ENCODE measurements around the gene DRD4. TPM values are rescaled to one million over a fixed set of nuclear protein-coding genes. Genes with fewer than 3 reads are reported as not detected.

Gene DRD4
- total and polyA plus RNA-seq, 2 of the 8 experiments (the other 6 are each of a cell fraction or from before 2014, with no cell fraction given): 3.4 to 4.9 TPM

- no peak overlapping the region for H2AFZ ChIP-seq (ENCODE audit: low read length)
- H2BK15ac ChIP-seq (ENCODE audit: low read length): no peak overlapping the region
- no peak overlapping the region for H3K4ac ChIP-seq (replicated peaks; ENCODE audit: insufficient read length, low read depth, low read length)
- no peaks in the 10 kb centered on the region for H3K9me3 ChIP-seq (ENCODE audit: insufficient read depth in 2 of 2, low read depth in 1 of 2, low read length in 1 of 2)
- H4K8ac ChIP-seq (ENCODE audit: extremely low read depth, insufficient read depth, low read length): no peak overlapping the region
- H3K9ac ChIP-seq (replicated peaks in 1 of 4; ENCODE audit: extremely low read depth in 1 of 4, low read depth in 3 of 4, low read length in 3 of 4): no peak overlapping the region
- no peak overlapping the region for H3K4me3 ChIP-seq (ENCODE audit: extremely low read depth in 1 of 4, insufficient read depth in 2 of 4, low read depth in 3 of 4, low read length in 4 of 4)
- no peak overlapping the region for H2BK120ac ChIP-seq (replicated peaks; ENCODE audit: low read depth, low read length)
- FAIRE-seq (no peak), DNase-seq (ENCODE audit: low read depth in 1 of 2, low spot score in 2 of 2) (no peak)
- H2BK12ac ChIP-seq (ENCODE audit: low read depth, low read length): no peak overlapping the region
- no peak overlapping the region for H3K4me2 ChIP-seq (ENCODE audit: insufficient read depth in 1 of 2, low read depth in 2 of 2, low read length in 2 of 2)
- H2AK5ac ChIP-seq (ENCODE audit: low read depth, low read length): no peak overlapping the region
- no peaks in the 10 kb centered on the region for H3K23me2 ChIP-seq (ENCODE audit: low read depth, low read length)
- no peak overlapping the region for H3K23ac ChIP-seq (ENCODE audit: insufficient read length)
- no peak overlapping the region for H3K14ac ChIP-seq (ENCODE audit: insufficient read length)
- H4K20me1 ChIP-seq (replicated peaks in 1 of 2; ENCODE audit: control insufficient read depth in 1 of 2, insufficient read depth in 2 of 2, low read length in 2 of 2): peaks cover 7 to 9% of the 10 kb centered on the region in 2 experiments
- H2BK20ac ChIP-seq (ENCODE audit: low read length): no peak overlapping the region
- no peaks in the 10 kb centered on the region for H3K27me3 ChIP-seq (replicated peaks in 1 of 4; ENCODE audit: control insufficient read depth in 3 of 4, extremely low read depth in 1 of 4, insufficient read depth in 3 of 4, low read length in 3 of 4)
- H3K36me3 ChIP-seq (ENCODE audit: control insufficient read depth in 2 of 4, insufficient read depth in 4 of 4, low read length in 3 of 4): peaks cover 6 to 45% (median 26%) of the 10 kb centered on the region in 4 experiments; a peak in 7 of 8 replicates
- H3K79me1 ChIP-seq (ENCODE audit: low read depth, low read length): peaks cover 10% of the 10 kb centered on the region; the same call in 1 of the 2 replicates
- no peak overlapping the region for H3K18ac ChIP-seq (ENCODE audit: extremely low read depth, low read length)
- peaks cover 0 to 18% of the 10 kb centered on the region in 2 experiments; a peak in 2 of 4 replicates for H3K79me2 ChIP-seq (ENCODE audit: control insufficient read depth in 1 of 2, insufficient read depth in 2 of 2, low read length in 2 of 2)
- peaks cover 0 to 6% (median 0%) of the 10 kb centered on the region in 4 experiments; a peak in 3 of 7 replicates for H3K4me1 ChIP-seq (replicated peaks in 1 of 4; ENCODE audit: control insufficient read depth in 3 of 4, insufficient read depth in 4 of 4, low read length in 3 of 4)
- no peak overlapping the region for H4K5ac ChIP-seq (ENCODE audit: insufficient read length, low read depth, low read length)
- CTCF ChIA-PET (ENCODE audit: partially characterized antibody): interaction anchor here (0.9 to 1.5 kb wide), 5 partner anchors 9 to 37 kb away, joined by 3 to 6 read pairs (median 3); no protein-coding TSS in a partner anchor
- H2BK5ac ChIP-seq (ENCODE audit: low read depth, low read length): no peak overlapping the region
- 90% methylated on average over 13 of the region's 13 CpGs; no CpG with 5 or more reads in 1 of the 2 experiments for WGBS, 2 experiments (ENCODE audit: extremely low coverage in 1 of 2, insufficient coverage in 1 of 2, insufficient read length in 1 of 2, insufficient replicate concordance in 2 of 2, low coverage in 1 of 2, low lambda C conversion rate in 2 of 2, missing lambda C conversion rate in 1 of 2)
- H3K27ac ChIP-seq (ENCODE audit: low read depth, low read length): no peak overlapping the region
- H4K91ac ChIP-seq (replicated peaks; ENCODE audit: insufficient read length, low read length): no peak overlapping the region
- H3K56ac ChIP-seq (replicated peaks; ENCODE audit: insufficient read length, low read depth, low read length): no peak overlapping the region
- POLR2A ChIA-PET (ENCODE audit: partially characterized antibody): no interaction called here
Observed at GRCh38 chr11:687751-688150, 50.7 kb downstream of the DRD4 start.

All from H1 (cell line).